Activated naive CD4-positive, alpha-beta T cell treated with anti-CD3 and anti-CD28 coated beads, Interleukin-2, amount 10 ng/mL, durations not matched to agents 7 days and 5 days (primary cell): ENCODE data around the gene DRG2.
A peak's percentile ranks its signal among the peaks of the same experiment; 100 is the strongest.

Experiments
- CTCF ChIA-PET: fragments of 350-600 bp; sonication (Branson Sonifier 250); formaldehyde crosslinking; loops from one replicate; lab custom pipeline; 2021; ENCODE audit warnings: antibody characterized with exemption; lab: Charles Lee
- DNase-seq: peaks from one replicate; pipeline ENCODE4 v3.0.0-alpha.2; 2020
- H3K27ac Mint-ChIP-seq: one replicate; pipeline ENCODE4 v1.8.0; 2021; ENCODE audit warnings: mild to moderate bottlenecking, moderate library complexity, mixed read lengths
- H3K27me3 Mint-ChIP-seq: one replicate; pipeline ENCODE4 v1.8.0; 2021; ENCODE audit warnings: mild to moderate bottlenecking, mixed read lengths
- H3K36me3 Mint-ChIP-seq: one replicate; pipeline ENCODE4 v1.8.0; 2021; ENCODE audit warnings: mixed read lengths
- H3K4me1 Mint-ChIP-seq: one replicate; pipeline ENCODE4 v1.8.0; 2021; ENCODE audit warnings: mixed read lengths
- H3K4me3 Mint-ChIP-seq: one replicate; pipeline ENCODE4 v1.8.0; 2021; ENCODE audit warnings: mild to moderate bottlenecking, moderate library complexity, mixed read lengths
- H3K9me3 Mint-ChIP-seq: one replicate; pipeline ENCODE4 v1.8.0; 2021; ENCODE audit warnings: mixed read lengths

Gene DRG2

GRCh38 chr17:18156171-18156975, 68.6 kb downstream of the DRG2 start:
- H3K36me3 Mint-ChIP-seq = no peaks in the 10 kb centered on the region

GRCh38 chr17:18156976-18157280, 69.2 kb downstream of the DRG2 start:
- Mint-ChIP-seq H3K27me3 (peaks cover 53% of the 10 kb centered on the region), H3K36me3 (no peaks in the 10 kb centered on the region), H3K4me1 (peaks cover 14% of the 10 kb centered on the region), H3K4me3 (no peak overlapping the region), H3K27ac (no peak overlapping the region), H3K9me3 (no peaks in the 10 kb centered on the region)
- no peak for DNase-seq
- CTCF ChIA-PET = no interaction called here

More at GRCh38 chr17:18156171-18156975, 68.6 kb downstream of the DRG2 start:
- DNase-seq = no peak
- H3K4me1 Mint-ChIP-seq = peaks cover 14% of the 10 kb centered on the region
- no peak overlapping the region for H3K4me3 Mint-ChIP-seq
- H3K9me3 Mint-ChIP-seq = no peaks in the 10 kb centered on the region
- CTCF ChIA-PET = interaction anchor here (1.2 kb wide), 1 partner anchor 14 kb away, joined by 4 read pairs; no protein-coding TSS in a partner anchor
- H3K27ac Mint-ChIP-seq = peak overlapping the region; percentile 77
- peaks cover 49% of the 10 kb centered on the region for H3K27me3 Mint-ChIP-seq
